GM23338 (cell line): ENCODE data around the gene SF1. TPM values are rescaled to one million over a fixed set of nuclear protein-coding genes. Genes with fewer than 3 reads are reported as not detected.

Experiments
- ATAC-seq: fragments of 200-7000 bp; cut with Tn5 transposase; 3 replicates; pipeline ENCODE4 v1.9.1; 2020
- DNase-seq: peaks from one replicate; pipeline ENCODE4 v3.0.0-alpha.2; 2015; ENCODE audit warnings: low spot score
- H2AFZ ChIP-seq: fragments of 200-600 bp; sonication (generic); 2 replicates; pipeline ENCODE4 v1.8.0; 2016; ENCODE audit warnings: antibody characterized with exemption, mild to moderate bottlenecking, moderate library complexity
- H3F3A ChIP-seq: fragments of 200-600 bp; sonication (generic); replicated peaks from 2 replicates; pipeline ENCODE4 v1.8.0; 2017; ENCODE audit warnings: antibody characterized with exemption, mixed run types, low read depth
- H3K27ac ChIP-seq: fragments of 200-600 bp; sonication (generic); 2 replicates; pipeline ENCODE4 v1.6.1; 2016; ENCODE audit warnings: low read depth
- H3K27me3 ChIP-seq: fragments of 200-600 bp; sonication (generic); 2 replicates; pipeline ENCODE4 v1.8.0; 2016; ENCODE audit warnings: mild to moderate bottlenecking, mixed run types, moderate library complexity; ENCODE audit not compliant: insufficient read depth
- H3K36me3 ChIP-seq: fragments of 200-600 bp; sonication (generic); 2 replicates; pipeline ENCODE4 v1.8.0; 2016; ENCODE audit warnings: mild to moderate bottlenecking; ENCODE audit not compliant: insufficient read depth
- H3K4me1 ChIP-seq: fragments of 200-600 bp; sonication (generic); 2 replicates; pipeline ENCODE4 v1.8.0; 2016; ENCODE audit warnings: mild to moderate bottlenecking, moderate library complexity; ENCODE audit not compliant: insufficient read depth
- H3K4me2 ChIP-seq: fragments of 200-600 bp; sonication (generic); 2 replicates; pipeline ENCODE4 v1.7.1; 2017; ENCODE audit warnings: mixed run types
- H3K4me3 ChIP-seq: fragments of 200-600 bp; sonication (generic); 2 replicates; pipeline ENCODE4 v1.6.1; 2016; ENCODE audit warnings: mixed run types
- H3K79me2 ChIP-seq: fragments of 200-600 bp; sonication (generic); replicated peaks from 2 replicates; pipeline ENCODE4 v1.8.0; 2017; ENCODE audit warnings: mild to moderate bottlenecking; ENCODE audit not compliant: insufficient read depth
- H3K9me2 ChIP-seq: fragments of 200-600 bp; sonication (generic); 2 replicates; pipeline ENCODE4 v1.8.0; 2017; ENCODE audit not compliant: insufficient read depth
- H4K20me1 ChIP-seq: fragments of 200-600 bp; sonication (generic); replicated peaks from 2 replicates; pipeline ENCODE4 v1.8.0; 2017; ENCODE audit warnings: mild to moderate bottlenecking; ENCODE audit not compliant: insufficient read depth
- H3K27ac Mint-ChIP-seq: 2 replicates; pipeline ENCODE4 v1.8.0; 2020; ENCODE audit warnings: inconsistent platforms, mild to moderate bottlenecking, moderate library complexity, mixed read lengths
- H3K27me3 Mint-ChIP-seq: 3 replicates; pipeline ENCODE4 v1.8.0; 2022; ENCODE audit warnings: low read depth, mild to moderate bottlenecking, moderate library complexity, mixed read lengths, inconsistent platforms; ENCODE audit not compliant: insufficient read depth, poor library complexity
- H3K36me3 Mint-ChIP-seq: 3 replicates; pipeline ENCODE4 v1.8.0; 2021; ENCODE audit warnings: low read depth, mild to moderate bottlenecking, inconsistent platforms, moderate library complexity, mixed read lengths
- H3K4me1 Mint-ChIP-seq: 3 replicates; pipeline ENCODE4 v1.8.0; 2020; ENCODE audit warnings: mild to moderate bottlenecking, inconsistent platforms, mixed read lengths
- H3K4me3 Mint-ChIP-seq: 3 replicates; pipeline ENCODE4 v1.8.0; 2021; ENCODE audit warnings: moderate library complexity, mild to moderate bottlenecking, inconsistent platforms, mixed read lengths
- H3K9me3 Mint-ChIP-seq: 3 replicates; pipeline ENCODE4 v1.8.0; 2020; ENCODE audit warnings: moderate library complexity, mild to moderate bottlenecking, inconsistent platforms, mixed read lengths
- CTCF ChIP-seq, 2 experiments: fragments of 200-600 bp in 1 of 2; sonication (generic) in 1 of 2; conservative IDR thresholded peaks; 2 replicates each; pipeline versions ENCODE4 v1.5.1 to v1.6.1; 2016 to 2017; ENCODE audit warnings: antibody characterized with exemption in 2 of 2, low read depth in 2 of 2, mild to moderate bottlenecking in 2 of 2, moderate library complexity in 1 of 2
- ETS1 ChIP-seq: IDR thresholded peaks from 2 replicates; pipeline ENCODE4 v1.6.1; 2016; ENCODE audit warnings: antibody characterized with exemption
- EZH2phosphoT487 ChIP-seq: fragments of 200-600 bp; sonication (generic); IDR thresholded peaks from one replicate; pipeline ENCODE4 v1.8.1; 2018; ENCODE audit warnings: antibody characterized with exemption; ENCODE audit not compliant: unreplicated experiment
- NANOG ChIP-seq: IDR thresholded peaks from 2 replicates; pipeline ENCODE4 v1.6.1; 2016; ENCODE audit warnings: antibody characterized with exemption, borderline replicate concordance
- POLR2AphosphoS5 ChIP-seq: IDR thresholded peaks from 2 replicates; pipeline ENCODE4 v1.6.1; 2016; ENCODE audit warnings: antibody characterized with exemption, low read depth
- STAT1 ChIP-seq: IDR thresholded peaks from one replicate; pipeline ENCODE4 v1.6.1; 2016; ENCODE audit warnings: antibody characterized with exemption; ENCODE audit not compliant: unreplicated experiment
- polyA plus RNA-seq: library from polyadenylated mRNA; unstranded; fragments of >200 nt; fragmentation: Nextera tagmentation; extraction: Ambion mirVana; gene quantifications from 2 replicates; pipeline ENCODE4 v1.2.1, GENCODE V29; 2016
- total RNA-seq: library from RNA; depleted of rRNA; stranded (reverse); fragments of >200 nt; shearing (Covaris generic); gene quantifications from 2 replicates; pipeline ENCODE4 v1.2.3, GENCODE V29; 2014

Gene SF1
- total and polyA plus RNA-seq, 2 experiments from 2014 or later, result 76.9 to 252 TPM

- Histone ChIP-seq H4K20me1 (no peaks in the 10 kb centered on the region), H3K4me2 (no peak overlapping the region), H3F3A (0 out of 2 replicates have a peak, but pooled peaks cover under 1% of the 10 kb centered on the region), H2AFZ (no peak overlapping the region), H3K79me2 (peaks cover 5% of the 10 kb centered on the region; the same call in 1 of the 2 replicates), H3K9me2 (no peaks in the 10 kb centered on the region), H3K4me1 (0 out of 2 replicates have a peak, but pooled peaks cover 2% of the 10 kb centered on the region), H3K36me3 (no peaks in the 10 kb centered on the region), H3K27me3 (no peaks in the 10 kb centered on the region), H3K27ac (no peak overlapping the region), H3K4me3 (no peak overlapping the region)
- no peak for ATAC-seq
- no peak for DNase-seq
- Mint-ChIP-seq H3K27ac (no peak overlapping the region), H3K27me3 (peaks cover 3% of the 10 kb centered on the region), H3K9me3 (no peaks in the 10 kb centered on the region), H3K4me3 (no peak overlapping the region), H3K36me3 (no peaks in the 10 kb centered on the region), H3K4me1 (peaks cover 4% of the 10 kb centered on the region; the same call in 2 of the 3 replicates)
- no peak for TF ChIP-seq POLR2AphosphoS5
Measured at GRCh38 chr11:64784813-64785581, 6.7 kb upstream of the SF1 start.

GRCh38 chr11:64778223-64778472 is 194 bp downstream of the SF1 start:
- Mint-ChIP-seq H3K4me3 (peak overlapping the region; percentile 89; the same call in 2 of the 3 replicates), H3K27me3 (peaks cover 19% of the 10 kb centered on the region), H3K36me3 (peaks cover 44% of the 10 kb centered on the region), H3K27ac (no peak overlapping the region), H3K9me3 (no peaks in the 10 kb centered on the region; the same call in 2 of the 3 replicates), H3K4me1 (peaks cover 39% of the 10 kb centered on the region)
- Histone ChIP-seq H3K27ac (peak overlapping the region; percentile 98), H3K9me2 (no peaks in the 10 kb centered on the region), H4K20me1 (peaks cover 41% of the 10 kb centered on the region), H3K27me3 (no peaks in the 10 kb centered on the region), H3K79me2 (peaks cover 52% of the 10 kb centered on the region), H3K4me1 (peaks cover 12% of the 10 kb centered on the region), H3F3A (peaks cover 44% of the 10 kb centered on the region), H3K36me3 (peaks cover 41% of the 10 kb centered on the region), H3K4me2 (peak overlapping the region; percentile 74; the same call in 1 of the 2 replicates), H2AFZ (no peak overlapping the region), H3K4me3 (peak overlapping the region; percentile 84)
- no peak for DNase-seq
- ATAC-seq, result no peak
- no peak for TF ChIP-seq STAT1
- TF ChIP-seq ETS1, result no peak
- no peak for TF ChIP-seq NANOG
- TF ChIP-seq POLR2AphosphoS5, result no peak
- TF ChIP-seq CTCF (conservative IDR thresholded peaks at IDR 0.05; ENCODE audit: low read depth in 2 of 2), result no peak
- no peak for TF ChIP-seq EZH2phosphoT487
